Left ventricle myocardium inferior (tissue), 1 donor: ENCODE data around the gene MST1. TPM values are rescaled to one million over a fixed set of nuclear protein-coding genes. Genes with fewer than 3 reads are reported as not detected.
A peak's percentile ranks its signal among the peaks of the same experiment; 100 is the strongest.

ENCODE experiments used
- DNase-seq: peaks from one replicate; pipeline ENCODE4 v3.0.0-alpha.2; 2020
- H3K27ac ChIP-seq: fragments of 200-600 bp; replicated peaks from 2 replicates; pipeline ENCODE4 v1.8.0; 2021
- H3K27me3 ChIP-seq: fragments of 200-600 bp; 2 replicates; pipeline ENCODE4 v1.8.0; 2021; ENCODE audit warnings: low read depth
- H3K36me3 ChIP-seq: fragments of 200-600 bp; 2 replicates; pipeline ENCODE4 v1.8.0; 2021
- H3K4me1 ChIP-seq: fragments of 200-600 bp; 2 replicates; pipeline ENCODE4 v1.8.0; 2021
- H3K4me3 ChIP-seq: fragments of 200-600 bp; 2 replicates; pipeline ENCODE4 v1.8.0; 2021; ENCODE audit warnings: mild to moderate bottlenecking, moderate library complexity
- H3K9me3 ChIP-seq: fragments of 200-600 bp; replicated peaks from 2 replicates; pipeline ENCODE4 v1.8.0; 2021
- intact Hi-C: fragments of 100-400 bp; cut with micrococcal nuclease; formaldehyde crosslinking; loops from one replicate; pipeline ENCODE4 v1.11.0; 2022
- total RNA-seq: library from RNA; stranded (reverse); fragmentation: NEBNext Ultra II Directional; extraction: Animal tissue kit (Norgen Biotek cat#: 25700); gene quantifications from one replicate; pipeline ENCODE4 v1.2.1, GENCODE V29; 2021
- TF ChIP-seq, protein P1 (sequence below): fragments of 200-600 bp; IDR thresholded peaks from 2 replicates; pipeline ENCODE4 v1.8.0; 2021; ENCODE audit warnings: antibody characterized with exemption, mild to moderate bottlenecking, borderline replicate concordance
- donor health status: DM: no; HTN: yes; CAD: no; lungs with severe emphysema.

The MST1 gene
- total RNA-seq, 1 donor from 2014 or later = 5.4 TPM

DNA sequence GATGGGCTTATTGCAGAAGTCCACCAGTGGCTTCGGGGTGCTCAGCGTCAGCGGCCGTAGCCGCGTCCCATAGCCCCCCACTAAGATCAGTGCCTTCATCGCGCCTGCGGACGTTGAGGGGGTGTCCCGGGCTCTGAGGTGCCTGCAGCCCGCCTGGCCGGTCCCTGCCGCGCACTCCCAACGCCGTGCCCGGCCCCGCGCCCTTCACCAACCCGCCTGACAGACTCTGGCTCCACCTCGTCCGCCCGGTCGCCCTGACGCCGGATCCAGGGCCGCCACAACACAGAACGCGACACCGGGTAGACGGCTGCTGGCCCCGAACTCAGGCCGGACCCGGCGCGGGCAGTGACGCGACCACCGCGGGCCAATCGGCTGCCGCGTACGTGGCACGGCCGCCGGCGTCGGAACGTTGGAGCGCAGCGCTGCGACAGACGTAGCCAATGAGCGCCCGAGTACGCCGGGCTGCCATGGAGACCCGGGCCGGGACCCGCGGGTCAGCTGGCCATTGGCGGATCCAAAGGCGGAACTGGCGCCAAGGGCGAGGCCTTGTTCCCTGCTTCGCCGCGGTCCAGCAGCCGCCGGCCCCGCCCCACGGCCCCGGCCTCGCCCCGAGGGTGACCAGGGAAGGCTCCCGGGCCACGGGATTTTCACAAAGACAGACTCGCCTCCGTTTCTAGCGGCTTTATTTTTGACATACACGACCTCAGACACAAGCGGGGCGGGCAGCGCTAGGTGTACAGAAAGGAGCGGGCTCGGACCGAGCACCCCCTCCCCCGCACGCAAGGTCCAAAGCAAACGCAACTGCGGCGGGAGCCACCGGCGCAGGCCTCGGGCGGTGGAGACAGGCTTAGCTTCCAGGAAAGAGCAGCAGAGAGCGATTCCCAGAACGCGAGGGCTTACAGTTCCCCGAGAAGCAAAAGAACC lies 34.6 kb upstream of the MST1 start, which contains the start of gene GMPPB:
Gene GMPPB, minus strand, starts transcription at position 324 of the 924 bp plus-strand sequence. Its CDS starts 225 bp downstream, at position 99.
- Histone ChIP-seq H3K27ac (peak within 1 kb of the TSS; percentile 96), H3K9me3 (no peaks in the 10 kb centered on the region), H3K4me3 (peak within 1 kb of the TSS; percentile 96), H3K4me1 (peaks cover 54% of the 10 kb centered on the region), H3K36me3 (peaks cover 56% of the 10 kb centered on the region), H3K27me3 (no peaks in the 10 kb centered on the region)
- peak; percentile 98 for DNase-seq
- TF ChIP-seq, protein P1, sequence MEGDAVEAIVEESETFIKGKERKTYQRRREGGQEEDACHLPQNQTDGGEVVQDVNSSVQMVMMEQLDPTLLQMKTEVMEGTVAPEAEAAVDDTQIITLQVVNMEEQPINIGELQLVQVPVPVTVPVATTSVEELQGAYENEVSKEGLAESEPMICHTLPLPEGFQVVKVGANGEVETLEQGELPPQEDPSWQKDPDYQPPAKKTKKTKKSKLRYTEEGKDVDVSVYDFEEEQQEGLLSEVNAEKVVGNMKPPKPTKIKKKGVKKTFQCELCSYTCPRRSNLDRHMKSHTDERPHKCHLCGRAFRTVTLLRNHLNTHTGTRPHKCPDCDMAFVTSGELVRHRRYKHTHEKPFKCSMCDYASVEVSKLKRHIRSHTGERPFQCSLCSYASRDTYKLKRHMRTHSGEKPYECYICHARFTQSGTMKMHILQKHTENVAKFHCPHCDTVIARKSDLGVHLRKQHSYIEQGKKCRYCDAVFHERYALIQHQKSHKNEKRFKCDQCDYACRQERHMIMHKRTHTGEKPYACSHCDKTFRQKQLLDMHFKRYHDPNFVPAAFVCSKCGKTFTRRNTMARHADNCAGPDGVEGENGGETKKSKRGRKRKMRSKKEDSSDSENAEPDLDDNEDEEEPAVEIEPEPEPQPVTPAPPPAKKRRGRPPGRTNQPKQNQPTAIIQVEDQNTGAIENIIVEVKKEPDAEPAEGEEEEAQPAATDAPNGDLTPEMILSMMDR = no peak
- intact Hi-C loops = no loop called here

DNA sequence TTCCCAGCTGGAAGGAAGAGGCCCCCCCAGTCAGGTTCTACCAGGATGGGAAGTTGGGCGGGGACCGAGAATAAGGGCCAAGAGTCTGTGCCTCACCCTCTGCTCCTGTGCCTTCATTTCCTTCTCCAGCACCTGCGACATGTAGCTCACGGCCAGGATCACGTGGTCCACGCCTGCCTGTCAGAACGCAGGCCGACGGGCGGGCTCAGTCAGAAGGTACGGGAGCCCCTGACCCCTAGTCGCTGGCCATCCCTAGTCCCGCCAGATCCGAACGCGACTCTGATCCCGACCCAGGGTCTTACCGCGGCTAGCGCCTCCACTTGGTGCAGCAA lies 34.0 kb upstream of the MST1 start:
- H3K4me3 ChIP-seq = peak overlapping the region; percentile 96
- TF ChIP-seq, protein P1 = no peak
- peak overlapping the region; percentile 96 for H3K27ac ChIP-seq
- peaks cover 60% of the 10 kb centered on the region for H3K4me1 ChIP-seq
- no peaks in the 10 kb centered on the region for H3K9me3 ChIP-seq
- peaks cover 52% of the 10 kb centered on the region for H3K36me3 ChIP-seq
- no peaks in the 10 kb centered on the region for H3K27me3 ChIP-seq
- intact Hi-C loops = no loop called here
- peak; percentile 51 for DNase-seq

DNA sequence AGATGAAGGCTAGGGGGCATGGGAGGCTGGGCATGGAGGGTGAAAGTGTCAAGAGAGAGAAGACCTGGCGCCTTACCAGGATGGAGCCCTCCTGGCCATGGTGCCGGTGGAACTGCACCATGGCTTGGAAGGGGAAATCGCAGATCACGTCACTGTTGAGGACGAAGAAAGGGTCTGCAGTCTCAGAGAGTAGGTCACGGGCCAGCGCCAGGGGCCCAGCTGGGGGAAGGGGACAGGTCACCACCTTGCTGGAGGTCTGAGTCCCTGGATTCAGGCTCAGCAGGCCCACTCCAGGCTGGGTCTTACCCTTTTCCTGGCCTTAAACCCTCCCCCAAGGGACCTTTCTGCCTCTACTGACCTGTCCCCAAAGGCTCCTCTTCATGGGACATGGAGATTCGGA lies 33.6 kb upstream of the MST1 start:
- Histone ChIP-seq H3K27me3 (no peaks in the 10 kb centered on the region), H3K27ac (peak overlapping the region; percentile 96), H3K4me3 (peak overlapping the region; percentile 96), H3K36me3 (peaks cover 49% of the 10 kb centered on the region), H3K4me1 (peaks cover 62% of the 10 kb centered on the region), H3K9me3 (no peaks in the 10 kb centered on the region)
- TF ChIP-seq, protein P1 = no peak
- DNase-seq = peak; percentile 18
- intact Hi-C loops = no loop called here

DNA sequence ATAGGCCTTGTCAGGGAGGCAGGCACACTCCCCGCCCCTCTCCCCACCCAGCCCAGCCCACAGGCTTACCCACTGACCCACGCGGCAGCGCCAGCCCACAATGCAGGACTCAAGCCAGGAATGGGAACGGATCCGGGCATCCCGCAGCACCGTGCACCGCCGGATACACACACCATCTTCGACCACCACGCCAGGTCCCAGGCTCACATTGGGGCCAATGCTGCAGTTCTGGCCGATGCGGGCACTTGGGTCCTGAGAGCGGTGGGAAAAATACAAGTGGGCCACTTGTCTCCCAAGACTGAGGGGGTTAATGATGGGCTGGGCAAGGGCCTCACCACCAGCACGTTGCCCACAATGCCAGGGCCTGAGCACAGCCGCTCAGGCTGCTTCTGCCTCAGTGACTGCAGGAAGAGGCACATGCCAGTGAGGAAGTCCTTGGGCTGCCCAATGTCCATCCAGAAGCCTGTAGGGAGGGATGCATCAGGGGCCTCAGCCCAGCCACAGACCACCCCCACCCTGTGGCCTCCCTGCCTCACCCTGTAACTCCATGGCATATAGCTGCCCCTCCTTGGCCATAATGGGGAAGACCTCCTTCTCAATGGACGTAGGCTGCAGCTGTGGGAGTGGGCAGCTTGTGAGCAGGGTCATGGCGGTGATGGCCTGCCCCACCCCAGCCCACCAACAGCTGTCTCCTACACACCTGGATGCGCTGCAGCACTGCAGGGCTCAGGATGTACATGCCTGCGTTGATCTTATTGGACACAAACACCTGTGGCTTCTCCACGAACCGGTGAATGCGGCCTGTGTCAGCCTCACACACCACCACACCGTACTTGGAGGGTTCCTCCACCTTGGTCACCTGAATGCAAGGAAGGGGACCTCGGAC lies 32.9 kb upstream of the MST1 start:
- intact Hi-C loops = no loop called here
- Histone ChIP-seq H3K27me3 (no peaks in the 10 kb centered on the region), H3K4me3 (peak overlapping the region; percentile 96), H3K4me1 (peaks cover 62% of the 10 kb centered on the region), H3K36me3 (peaks cover 41% of the 10 kb centered on the region), H3K9me3 (no peaks in the 10 kb centered on the region), H3K27ac (peak overlapping the region; percentile 96)
- TF ChIP-seq, protein P1 = no peak
- no peak for DNase-seq

DNA sequence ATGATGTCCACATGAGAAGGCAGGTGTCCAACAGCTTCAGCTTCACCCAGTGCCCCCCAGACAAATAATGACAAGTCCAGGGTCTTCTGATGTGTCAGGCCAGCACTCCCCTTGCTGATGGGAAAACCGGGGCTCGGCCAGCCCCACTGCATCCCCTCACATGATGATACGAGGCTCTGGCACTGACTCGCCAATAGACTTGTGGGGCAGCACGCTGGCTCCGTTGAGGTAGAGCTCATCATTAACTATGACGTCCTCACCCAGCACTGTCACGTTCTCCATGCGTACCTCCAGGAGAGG lies 32.3 kb upstream of the MST1 start:
- H3K4me1 ChIP-seq = peaks cover 62% of the 10 kb centered on the region

More for the DNA sequence above, 32.3 kb upstream of the MST1 start:
- TF ChIP-seq, protein P1 = no peak
- Histone ChIP-seq H3K36me3 (peaks cover 38% of the 10 kb centered on the region), H3K27ac (no peak overlapping the region), H3K9me3 (no peaks in the 10 kb centered on the region), H3K4me3 (no peak overlapping the region), H3K27me3 (no peaks in the 10 kb centered on the region)
- intact Hi-C loops = no loop called here
- DNase-seq = no peak
